HK-2 (cell line): ENCODE measurements around the gene AFAP1L2.

Source experiments
- DNase-seq: peaks from one replicate; pipeline ENCODE4 v3.0.0-alpha.2; 2018; ENCODE audit not compliant: unreplicated experiment

The AFAP1L2 gene

GRCh38 chr10:114404171-114405010, at the start of gene AFAP1L2:
TSS of gene AFAP1L2 (minus strand) at chr10:114404502. CDS start at chr10:114404455, 47 bp downstream.
- peak; percentile 67 for DNase-seq

- DNase-seq, result no peak
Observed at GRCh38 chr10:114453576-114453975, 49.3 kb upstream of the AFAP1L2 start.

- DNase-seq, result no peak
Observed at GRCh38 chr10:114448897-114449296, 44.6 kb upstream of the AFAP1L2 start.

- DNase-seq, result no peak
Observed at GRCh38 chr10:114445332-114445731, 41.0 kb upstream of the AFAP1L2 start.

- DNase-seq, result no peak
Observed at GRCh38 chr10:114444819-114445218, 40.5 kb upstream of the AFAP1L2 start.

- no peak for DNase-seq
Observed at GRCh38 chr10:114442091-114442630, 37.9 kb upstream of the AFAP1L2 start.

- DNase-seq, result no peak
Observed at GRCh38 chr10:114441107-114441506, 36.8 kb upstream of the AFAP1L2 start.

- DNase-seq, result no peak
Observed at GRCh38 chr10:114437473-114438292, 33.4 kb upstream of the AFAP1L2 start.

GRCh38 chr10:114436941-114437340, 32.6 kb upstream of the AFAP1L2 start:
- DNase-seq, result no peak

- DNase-seq, result no peak
Observed at GRCh38 chr10:114432566-114433093, 28.3 kb upstream of the AFAP1L2 start.

GRCh38 chr10:114431414-114432135, 27.3 kb upstream of the AFAP1L2 start:
- DNase-seq, result no peak

- no peak for DNase-seq
Observed at GRCh38 chr10:114430688-114431413, 26.5 kb upstream of the AFAP1L2 start.

- no peak for DNase-seq
Observed at GRCh38 chr10:114429581-114430335, 25.5 kb upstream of the AFAP1L2 start.

GRCh38 chr10:114427124-114427852, 23.0 kb upstream of the AFAP1L2 start:
- DNase-seq, result no peak

GRCh38 chr10:114426476-114426875, 22.2 kb upstream of the AFAP1L2 start:
- no peak for DNase-seq

GRCh38 chr10:114420811-114421485, 16.6 kb upstream of the AFAP1L2 start:
- DNase-seq, result no peak

- no peak for DNase-seq
Observed at GRCh38 chr10:114418109-114418508, 13.8 kb upstream of the AFAP1L2 start.

- peak; percentile 75 for DNase-seq
Observed at GRCh38 chr10:114412907-114413797, 8.8 kb upstream of the AFAP1L2 start.
